CD4-positive, CD25-positive, alpha-beta regulatory T cell (primary cell): ENCODE measurements around the gene MEF2C. TPM values are rescaled to one million over a fixed set of nuclear protein-coding genes. Genes with fewer than 3 reads are reported as not detected.
"Not testable (repeated sequence)": the region's sequence is repeated elsewhere in the genome, so short reads cannot be mapped to it uniquely, and the experiment has no call there.

Experiments used
- ATAC-seq, 2 donors: fragments of 150-1000 bp; cut with Tn5 transposase; one replicate each; pipeline ENCODE4 v1.10.0; 2021; ENCODE audit warnings: low read depth in 2 of 2, moderate number of reproducible peaks in 2 of 2, moderate library complexity in 1 of 2
- DNase-seq, 3 donors: peaks; one replicate each; pipeline versions ENCODE4 v3.0.0 to v3.0.0-alpha.2; 2012 to 2022; ENCODE audit warnings: mixed read lengths in 1 of 3
- H3K27ac ChIP-seq: one replicate; pipeline ENCODE4 v1.7.0; 2013; ENCODE audit warnings: mild to moderate bottlenecking, low read length; ENCODE audit not compliant: insufficient read depth, poor library complexity, severe bottlenecking
- H3K27me3 ChIP-seq: one replicate; pipeline ENCODE4 v1.7.0; 2013; ENCODE audit warnings: low read length; ENCODE audit not compliant: control insufficient read depth, insufficient read depth
- H3K36me3 ChIP-seq: one replicate; pipeline ENCODE4 v1.7.0; 2013; ENCODE audit warnings: mild to moderate bottlenecking, low read length, moderate library complexity; ENCODE audit not compliant: control insufficient read depth, insufficient read depth
- H3K4me1 ChIP-seq: 2 replicates; pipeline ENCODE4 v1.7.0; 2013; ENCODE audit warnings: mild to moderate bottlenecking, low read length; ENCODE audit not compliant: insufficient read depth, control insufficient read depth, poor library complexity, severe bottlenecking
- H3K4me3 ChIP-seq: one replicate; pipeline ENCODE4 v1.7.0; 2013; ENCODE audit warnings: low read depth, mild to moderate bottlenecking, low read length, moderate library complexity
- H3K9me3 ChIP-seq, 2 experiments: 1 replicate in 1 of 2; 2 replicates in 1 of 2; pipeline ENCODE4 v1.7.0; 2013; ENCODE audit warnings: low read length in 2 of 2, mild to moderate bottlenecking in 1 of 2, moderate library complexity in 1 of 2; ENCODE audit not compliant: control insufficient read depth in 2 of 2
- H3K27ac Mint-ChIP-seq, 3 donors: one replicate each; pipeline ENCODE4 v1.8.0; 2020 to 2022; ENCODE audit warnings: mild to moderate bottlenecking in 3 of 3, mixed read lengths in 3 of 3, moderate library complexity in 2 of 3
- H3K27me3 Mint-ChIP-seq: one replicate; pipeline ENCODE4 v1.8.0; 2022; ENCODE audit warnings: mild to moderate bottlenecking, mixed read lengths
- H3K36me3 Mint-ChIP-seq: one replicate; pipeline ENCODE4 v1.8.0; 2020; ENCODE audit warnings: mixed read lengths
- H3K4me1 Mint-ChIP-seq, 4 donors: one replicate each; pipeline ENCODE4 v1.8.0; 2020 to 2022; ENCODE audit warnings: mixed read lengths in 4 of 4, mild to moderate bottlenecking in 1 of 4
- H3K4me3 Mint-ChIP-seq, 4 donors: one replicate each; pipeline ENCODE4 v1.8.0; 2020 to 2022; ENCODE audit warnings: mild to moderate bottlenecking in 4 of 4, mixed read lengths in 4 of 4, moderate library complexity in 3 of 4
- H3K9me3 Mint-ChIP-seq, 7 donors: one replicate each; pipeline ENCODE4 v1.8.0; 2020 to 2022; ENCODE audit warnings: mixed read lengths in 7 of 7, mild to moderate bottlenecking in 3 of 7, moderate library complexity in 2 of 7
- polyA plus RNA-seq, 4 donors: library from polyadenylated mRNA; unstranded; fragments of 300-500 nt; fragmentation: Illumina TruSeq; gene quantifications; one replicate each; pipeline ENCODE4 v1.2.3, GENCODE V29; 2021
- total RNA-seq: library from RNA; stranded (reverse); gene quantifications from one replicate; pipeline ENCODE4 v1.2.3, GENCODE V29; 2022

MEF2C gene
- total and polyA plus RNA-seq, 5 donors from 2014 or later: 0.38 to 1.7 (median 1.6) TPM; not detected in 2

- DNase-seq (no peak), ATAC-seq (no peak)
- no peaks in the 10 kb centered on the region for H3K27me3 ChIP-seq
- no peaks in the 10 kb centered on the region for H3K4me1 Mint-ChIP-seq
- H3K9me3 ChIP-seq: no peaks in the 10 kb centered on the region
- peaks cover 0 to 6% (median 0%) of the 10 kb centered on the region in 7 donors for H3K9me3 Mint-ChIP-seq
- H3K27me3 Mint-ChIP-seq: peaks cover 4% of the 10 kb centered on the region
- H3K36me3 ChIP-seq: no peaks in the 10 kb centered on the region
- no peak overlapping the region for H3K4me3 Mint-ChIP-seq
- H3K4me1 ChIP-seq: no peaks in the 10 kb centered on the region
- no peak overlapping the region for H3K27ac ChIP-seq
- no peaks in the 10 kb centered on the region for H3K36me3 Mint-ChIP-seq
- no peak overlapping the region for H3K27ac Mint-ChIP-seq
- H3K4me3 ChIP-seq: no peak overlapping the region
Observed at GRCh38 chr5:88806338-88806737, 76.6 kb downstream of the MEF2C start.

GRCh38 chr5:88805151-88805784 lies 77.7 kb downstream of the MEF2C start:
- Mint-ChIP-seq H3K27me3 (peaks cover 4% of the 10 kb centered on the region), H3K36me3 (no peaks in the 10 kb centered on the region), H3K4me3 (no peak overlapping the region), H3K4me1 (no peaks in the 10 kb centered on the region), H3K9me3 (peaks cover 0 to 6% (median 0%) of the 10 kb centered on the region in 7 donors), H3K27ac (no peak overlapping the region)
- no peaks in the 10 kb centered on the region for H3K27me3 ChIP-seq
- DNase-seq (no peak), ATAC-seq (no peak)
- H3K36me3 ChIP-seq: no peaks in the 10 kb centered on the region
- H3K27ac ChIP-seq: no peak overlapping the region
- no peak overlapping the region for H3K4me3 ChIP-seq
- no peaks in the 10 kb centered on the region for H3K9me3 ChIP-seq
- no peaks in the 10 kb centered on the region for H3K4me1 ChIP-seq

GRCh38 chr5:88804444-88804843 lies 78.5 kb downstream of the MEF2C start:
- H3K27ac Mint-ChIP-seq: no peak overlapping the region
- peaks cover 4% of the 10 kb centered on the region for H3K27me3 Mint-ChIP-seq
- H3K4me1 Mint-ChIP-seq: no peaks in the 10 kb centered on the region
- DNase-seq: no peak
- H3K27ac ChIP-seq: no peak overlapping the region
- ATAC-seq: no peak
- H3K4me3 ChIP-seq: no peak overlapping the region
- H3K27me3 ChIP-seq: no peaks in the 10 kb centered on the region
- H3K4me3 Mint-ChIP-seq: no peak overlapping the region
- peaks cover 0 to 6% (median 0%) of the 10 kb centered on the region in 7 donors for H3K9me3 Mint-ChIP-seq
- no peaks in the 10 kb centered on the region for H3K9me3 ChIP-seq
- no peaks in the 10 kb centered on the region for H3K36me3 Mint-ChIP-seq
- H3K36me3 ChIP-seq: no peaks in the 10 kb centered on the region
- H3K4me1 ChIP-seq: no peaks in the 10 kb centered on the region

- H3K4me3 Mint-ChIP-seq: no peak overlapping the region
- Histone ChIP-seq H3K27me3 (no peaks in the 10 kb centered on the region), H3K4me1 (no peaks in the 10 kb centered on the region), H3K4me3 (no peak overlapping the region), H3K9me3 (no peaks in the 10 kb centered on the region), H3K27ac (no peak overlapping the region), H3K36me3 (no peaks in the 10 kb centered on the region)
- H3K27ac Mint-ChIP-seq: no peak overlapping the region
- ATAC-seq (no peak), DNase-seq (no peak)
- no peaks in the 10 kb centered on the region for H3K4me1 Mint-ChIP-seq
- H3K27me3 Mint-ChIP-seq: peaks cover 4% of the 10 kb centered on the region
- peaks cover 0 to 6% (median 0%) of the 10 kb centered on the region in 7 donors for H3K9me3 Mint-ChIP-seq
- H3K36me3 Mint-ChIP-seq: no peaks in the 10 kb centered on the region
Observed at GRCh38 chr5:88803309-88803708, 79.7 kb downstream of the MEF2C start.

- Histone ChIP-seq H3K36me3 (no peaks in the 10 kb centered on the region), H3K27ac (no peak overlapping the region), H3K4me3 (no peak overlapping the region), H3K27me3 (no peaks in the 10 kb centered on the region), H3K9me3 (no peaks in the 10 kb centered on the region), H3K4me1 (no peaks in the 10 kb centered on the region)
- Mint-ChIP-seq H3K4me1 (no peaks in the 10 kb centered on the region), H3K27me3 (peaks cover 4% of the 10 kb centered on the region), H3K4me3 (no peak overlapping the region), H3K36me3 (no peaks in the 10 kb centered on the region), H3K27ac (peak overlapping the region in 1 of 3 donors; percentile 33), H3K9me3 (peaks cover 0 to 5% (median 0%) of the 10 kb centered on the region in 7 donors)
- ATAC-seq (no peak), DNase-seq (no peak)
Observed at GRCh38 chr5:88799938-88800535, 82.9 kb downstream of the MEF2C start.

GRCh38 chr5:88798933-88799332 lies 84.1 kb downstream of the MEF2C start:
- not testable (repeated sequence) for H3K4me3 Mint-ChIP-seq, ATAC-seq, H3K9me3 ChIP-seq, H3K4me1 ChIP-seq, H3K27ac ChIP-seq, H3K4me3 ChIP-seq, H3K36me3 Mint-ChIP-seq, H3K36me3 ChIP-seq, H3K9me3 Mint-ChIP-seq, H3K27me3 Mint-ChIP-seq, H3K27ac Mint-ChIP-seq, DNase-seq, H3K4me1 Mint-ChIP-seq, H3K27me3 ChIP-seq

GRCh38 chr5:88793797-88794196 lies 89.2 kb downstream of the MEF2C start:
- H3K36me3 ChIP-seq, H3K27ac Mint-ChIP-seq, DNase-seq, H3K27ac ChIP-seq, H3K4me3 ChIP-seq, H3K27me3 Mint-ChIP-seq, H3K4me3 Mint-ChIP-seq, H3K36me3 Mint-ChIP-seq, H3K27me3 ChIP-seq, H3K9me3 ChIP-seq, H3K9me3 Mint-ChIP-seq, H3K4me1 Mint-ChIP-seq, ATAC-seq, H3K4me1 ChIP-seq: not testable (repeated sequence)
